Right atrium auricular region (tissue), 2 donors: ENCODE results near the gene BMP8A. TPM values are rescaled to one million over a fixed set of nuclear protein-coding genes. Genes with fewer than 3 reads are reported as not detected.
"Not testable (repeated sequence)": the region's sequence is repeated elsewhere in the genome, so short reads cannot be mapped to it uniquely, and the experiment has no call there.

Source experiments
- DNase-seq: peaks from one replicate; pipeline ENCODE4 v3.0.0-alpha.2; 2019; ENCODE audit warnings: low spot score
- H3K27ac ChIP-seq, 2 donors: fragments of 200-600 bp; sonication (generic); 1 replicate in 1 of 2; 2 replicates in 1 of 2; pipeline ENCODE4 v1.5.1; 2016 to 2019
- H3K27me3 ChIP-seq, 2 donors: fragments of 200-600 bp; sonication (generic); one replicate each; pipeline versions ENCODE4 v1.5.1 to v1.6.0; 2017 to 2019
- H3K36me3 ChIP-seq: fragments of 200-600 bp; sonication (generic); one replicate; pipeline ENCODE4 v1.5.1; 2016
- H3K4me1 ChIP-seq, 2 donors: fragments of 200-600 bp; sonication (generic); one replicate each; pipeline versions ENCODE4 v1.5.1 to v1.6.0; 2017 to 2019
- H3K4me3 ChIP-seq, 2 donors: fragments of 200-600 bp; sonication (generic); 1 replicate in 1 of 2; 2 replicates in 1 of 2; pipeline ENCODE4 v1.5.1; 2017 to 2019; ENCODE audit warnings: mild to moderate bottlenecking in 1 of 2, moderate library complexity in 1 of 2
- H3K9me3 ChIP-seq, 2 donors: fragments of 200-600 bp; sonication (generic); one replicate each; pipeline ENCODE4 v1.5.1; 2019
- CTCF ChIP-seq, 2 donors: fragments of 200-600 bp; sonication (generic); IDR thresholded peaks; one replicate each; pipeline ENCODE4 v1.5.1; 2019; ENCODE audit warnings: antibody characterized with exemption in 2 of 2
- total RNA-seq, 2 donors: library from RNA; depleted of rRNA; stranded (reverse); fragments of >200 nt; gene quantifications; one replicate each; pipeline ENCODE4 v1.1.0, GENCODE V29; 2016

The BMP8A gene
- total RNA-seq, 2 donors from 2014 or later = 1.4 to 3.2 TPM

DNA sequence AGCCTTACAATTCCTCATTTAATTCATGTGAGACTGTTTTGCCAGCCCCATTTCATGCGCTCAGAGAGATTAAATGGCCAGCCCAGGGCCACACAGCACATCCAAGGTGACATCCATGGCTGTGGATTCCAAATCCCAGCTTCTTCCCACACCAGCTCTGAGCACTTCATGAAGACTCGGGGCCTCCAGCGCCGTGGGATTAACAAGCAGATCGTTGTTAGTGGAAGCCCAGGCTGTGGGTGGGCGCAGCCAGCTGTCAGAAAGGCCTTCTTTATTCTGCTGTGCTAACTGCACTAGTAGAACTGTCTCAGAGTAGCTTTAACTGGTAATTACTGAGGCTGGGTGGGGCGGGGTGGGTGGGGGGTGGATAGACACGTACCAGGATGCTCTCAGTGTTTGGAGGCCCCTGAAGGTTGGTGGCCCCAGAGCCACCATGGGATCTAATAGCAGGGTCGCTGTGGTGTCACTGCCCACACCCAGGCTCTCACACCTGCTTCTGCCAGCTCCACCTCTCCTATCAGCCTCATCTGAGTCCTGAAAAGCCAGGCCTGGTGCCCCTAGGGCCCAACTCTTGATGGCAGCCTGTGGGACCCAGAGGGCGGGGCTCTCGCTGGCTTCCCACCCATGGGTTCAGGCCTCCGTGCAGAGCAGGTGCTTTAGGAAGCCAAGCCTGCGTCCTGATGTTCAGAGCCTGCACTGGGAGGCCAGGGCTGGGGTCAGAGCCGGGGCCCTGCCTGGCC lies 3.4 kb downstream of the BMP8A start:
- Histone ChIP-seq H3K9me3 (no peaks in the 10 kb centered on the region), H3K27ac (no peak overlapping the region), H3K4me1 (peaks cover 0 to 21% of the 10 kb centered on the region in 2 donors), H3K36me3 (no peaks in the 10 kb centered on the region), H3K27me3 (no peaks in the 10 kb centered on the region), H3K4me3 (no peak overlapping the region)
- no peak for TF ChIP-seq CTCF (IDR thresholded peaks at IDR 0.05)
- no peak for DNase-seq

GRCh38 chr1:39496520-39496919 lies 5.1 kb downstream of the BMP8A start:
- not testable (repeated sequence) for H3K4me3 ChIP-seq

DNA sequence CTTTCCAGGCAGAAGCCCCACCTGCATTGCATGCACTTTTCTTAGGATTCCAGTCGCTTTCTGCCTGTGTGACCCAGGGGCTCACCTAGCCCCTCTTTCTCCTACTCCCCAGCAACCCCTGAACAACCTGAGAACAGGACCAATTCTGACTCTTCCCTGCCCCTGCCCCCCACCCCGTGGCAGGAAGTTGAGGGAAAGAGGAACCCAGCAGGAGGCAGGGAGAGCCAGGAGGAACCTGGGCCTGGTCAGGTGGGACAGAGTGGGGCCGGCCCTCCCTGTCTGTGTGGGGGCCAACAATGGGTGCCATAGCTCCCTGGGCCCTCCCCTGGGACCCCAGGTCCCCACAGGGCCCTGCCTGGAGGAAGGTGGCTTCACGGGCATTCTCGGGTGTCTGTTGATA lies 6.1 kb downstream of the BMP8A start:
- Histone ChIP-seq H3K9me3 (no peaks in the 10 kb centered on the region), H3K4me3 (no peak overlapping the region), H3K27me3 (no peaks in the 10 kb centered on the region), H3K4me1 (peaks cover 0 to 20% of the 10 kb centered on the region in 2 donors), H3K36me3 (no peaks in the 10 kb centered on the region), H3K27ac (no peak overlapping the region)
- DNase-seq = no peak
- TF ChIP-seq CTCF (IDR thresholded peaks at IDR 0.05) = no peak

More at GRCh38 chr1:39496520-39496919, 5.1 kb downstream of the BMP8A start:
- peaks cover 0 to 21% of the 10 kb centered on the region in 2 donors for H3K4me1 ChIP-seq
- not testable (repeated sequence) for DNase-seq, H3K36me3 ChIP-seq, H3K9me3 ChIP-seq, H3K27me3 ChIP-seq, H3K27ac ChIP-seq

DNA sequence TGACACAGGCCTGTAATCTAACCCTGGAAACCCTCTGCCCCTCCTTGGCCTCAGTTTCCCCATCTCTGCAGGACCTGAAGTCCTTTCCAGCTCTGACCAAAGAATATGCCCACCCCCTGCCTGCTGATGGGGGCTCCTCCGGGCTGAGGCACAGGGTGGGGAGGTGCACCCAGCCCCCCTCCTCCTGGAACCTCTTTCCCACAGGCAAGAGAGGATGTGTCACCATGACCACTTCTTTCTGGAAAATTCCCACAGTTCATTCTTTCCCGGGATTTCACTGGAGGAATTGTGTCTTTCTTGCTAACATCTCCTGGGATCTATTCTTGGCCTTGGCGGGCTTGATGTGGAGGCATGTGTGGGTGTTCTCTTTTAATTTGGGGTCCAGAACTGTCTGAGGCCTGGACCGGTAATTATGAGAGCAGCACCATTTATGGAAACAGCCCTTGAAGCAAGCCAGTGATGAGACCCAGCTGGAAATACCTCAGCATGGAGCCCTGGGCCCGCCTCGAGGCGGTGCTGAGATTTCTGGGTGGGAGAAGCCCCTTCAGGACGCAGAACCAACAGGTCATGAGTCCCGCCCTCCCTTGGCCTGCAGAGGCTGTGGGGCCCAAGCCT lies 6.8 kb downstream of the BMP8A start:
- H3K27me3 ChIP-seq, H3K9me3 ChIP-seq, H3K4me3 ChIP-seq, H3K36me3 ChIP-seq, DNase-seq: not testable (repeated sequence)
- Histone ChIP-seq H3K27ac (peak overlapping the region in 1 of 2 donors; percentile 69), H3K4me1 (peaks cover 0 to 20% of the 10 kb centered on the region in 2 donors)

GRCh38 chr1:39498821-39499220 lies 7.4 kb downstream of the BMP8A start:
- H3K36me3 ChIP-seq, H3K9me3 ChIP-seq, H3K27me3 ChIP-seq, H3K4me3 ChIP-seq, DNase-seq: not testable (repeated sequence)
- peak overlapping the region; percentile 69 to 84 for H3K27ac ChIP-seq
- peaks cover 0 to 20% of the 10 kb centered on the region in 2 donors for H3K4me1 ChIP-seq

DNA sequence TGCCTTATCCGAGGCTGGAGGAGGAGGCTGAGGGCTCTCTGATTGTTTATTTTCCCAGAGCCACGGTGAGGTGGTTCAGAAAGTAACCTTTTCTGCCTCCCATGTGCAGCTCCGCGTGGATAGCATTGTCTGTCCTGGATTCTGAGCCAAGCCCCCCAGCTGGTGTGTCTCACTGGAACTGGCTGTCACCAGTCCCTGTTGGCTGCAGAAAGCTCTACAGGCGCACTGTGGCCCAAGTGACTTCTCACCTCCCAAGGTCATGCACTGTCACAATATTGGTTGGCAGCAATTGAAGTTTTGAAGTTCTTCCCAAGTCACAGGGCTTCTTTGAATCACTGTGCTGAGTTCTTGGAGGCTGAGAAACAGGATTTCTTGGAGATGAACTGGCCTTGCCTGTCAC lies 8.2 kb downstream of the BMP8A start:
- Histone ChIP-seq H3K27ac (peak overlapping the region; percentile 69 to 84), H3K4me1 (peaks cover 0 to 20% of the 10 kb centered on the region in 2 donors), H3K36me3 (no peaks in the 10 kb centered on the region), H3K9me3 (no peaks in the 10 kb centered on the region), H3K4me3 (no peak overlapping the region), H3K27me3 (no peaks in the 10 kb centered on the region)
- no peak for DNase-seq
- no peak for TF ChIP-seq CTCF (IDR thresholded peaks at IDR 0.05)

- H3K27ac ChIP-seq = peak overlapping the region in 1 of 2 donors; percentile 69
- H3K9me3 ChIP-seq = no peaks in the 10 kb centered on the region
- H3K4me1 ChIP-seq = peaks cover 0 to 20% of the 10 kb centered on the region in 2 donors
- H3K27me3 ChIP-seq = no peaks in the 10 kb centered on the region
- DNase-seq = no peak
- H3K36me3 ChIP-seq = no peaks in the 10 kb centered on the region
- no peak overlapping the region for H3K4me3 ChIP-seq
- TF ChIP-seq CTCF (IDR thresholded peaks at IDR 0.05) = no peak
These were observed 9.5 kb downstream of the BMP8A start for GRCh38 chr1:39500862-39501389.
